Measurements from ENCODE around the gene LINGO1.
A peak's percentile ranks its signal among the peaks of the same experiment; 100 is the strongest.

Gene LINGO1

DNA sequence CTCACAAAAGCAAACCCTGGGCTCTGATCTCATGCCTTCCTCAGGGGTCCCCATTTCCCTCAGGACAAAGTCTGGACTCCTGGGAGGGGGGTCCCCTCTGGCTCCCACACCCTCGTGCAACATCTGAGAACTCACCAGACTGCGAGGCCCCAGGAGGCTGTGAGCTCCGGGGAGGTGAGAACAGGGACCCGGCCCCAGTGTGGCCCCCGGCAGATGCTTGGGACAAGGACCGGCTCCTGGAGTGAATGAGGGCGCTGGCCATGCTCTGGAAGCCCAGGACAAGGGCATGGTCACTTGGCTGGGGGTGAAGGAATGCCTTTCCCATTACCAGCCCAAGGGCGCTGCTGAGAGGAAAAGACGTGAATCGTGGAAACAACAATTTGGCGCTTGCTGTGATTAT is 48.0 kb downstream of the LINGO1 start:
- in situ Hi-C loops (cut with HindIII; ENCODE audit: low pct_ligation_motif_present, low sequenced_read_pairs): no loop called here
- TF ChIP-seq, protein P1, sequence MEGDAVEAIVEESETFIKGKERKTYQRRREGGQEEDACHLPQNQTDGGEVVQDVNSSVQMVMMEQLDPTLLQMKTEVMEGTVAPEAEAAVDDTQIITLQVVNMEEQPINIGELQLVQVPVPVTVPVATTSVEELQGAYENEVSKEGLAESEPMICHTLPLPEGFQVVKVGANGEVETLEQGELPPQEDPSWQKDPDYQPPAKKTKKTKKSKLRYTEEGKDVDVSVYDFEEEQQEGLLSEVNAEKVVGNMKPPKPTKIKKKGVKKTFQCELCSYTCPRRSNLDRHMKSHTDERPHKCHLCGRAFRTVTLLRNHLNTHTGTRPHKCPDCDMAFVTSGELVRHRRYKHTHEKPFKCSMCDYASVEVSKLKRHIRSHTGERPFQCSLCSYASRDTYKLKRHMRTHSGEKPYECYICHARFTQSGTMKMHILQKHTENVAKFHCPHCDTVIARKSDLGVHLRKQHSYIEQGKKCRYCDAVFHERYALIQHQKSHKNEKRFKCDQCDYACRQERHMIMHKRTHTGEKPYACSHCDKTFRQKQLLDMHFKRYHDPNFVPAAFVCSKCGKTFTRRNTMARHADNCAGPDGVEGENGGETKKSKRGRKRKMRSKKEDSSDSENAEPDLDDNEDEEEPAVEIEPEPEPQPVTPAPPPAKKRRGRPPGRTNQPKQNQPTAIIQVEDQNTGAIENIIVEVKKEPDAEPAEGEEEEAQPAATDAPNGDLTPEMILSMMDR (IDR thresholded peaks at IDR 0.05; ENCODE audit: low read depth, low read length, missing control alignments): no peak
- Histone ChIP-seq H3K27ac (no peak overlapping the region), H3K4me3 (ENCODE audit: low read depth, low read length) (no peak overlapping the region), H3K36me3 (replicated peaks) (no peaks in the 10 kb centered on the region), H3K27me3 (replicated peaks) (no peaks in the 10 kb centered on the region)
- DNase-seq: no peak

DNA sequence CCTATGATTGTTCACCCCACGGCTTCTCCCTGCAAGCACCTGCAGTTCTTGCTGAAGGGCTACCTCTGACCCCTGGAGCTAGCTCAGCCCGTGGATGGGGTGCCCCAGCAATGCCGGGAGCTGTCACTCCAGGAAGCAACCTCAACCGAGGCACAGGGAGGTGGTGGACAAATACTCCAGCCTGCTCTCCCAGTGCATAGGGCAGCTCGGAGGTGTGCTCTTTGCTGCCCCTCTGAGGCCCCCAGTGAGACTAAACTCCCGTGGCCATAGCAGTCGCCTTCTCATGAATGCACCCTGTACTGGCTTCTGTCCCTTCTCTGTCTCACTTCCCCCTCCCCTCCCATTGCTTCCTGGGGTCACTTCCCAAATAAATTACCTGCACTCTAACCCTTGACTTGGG is 48.5 kb downstream of the LINGO1 start:
- in situ Hi-C loops (cut with HindIII; ENCODE audit: low pct_ligation_motif_present, low sequenced_read_pairs): no loop called here
- no peaks in the 10 kb centered on the region for H3K27me3 ChIP-seq (replicated peaks)
- no peak for DNase-seq
- TF ChIP-seq, protein P1 (IDR thresholded peaks at IDR 0.05; ENCODE audit: low read depth, low read length, missing control alignments): peak; percentile 56
- H3K27ac ChIP-seq: no peak overlapping the region
- H3K4me3 ChIP-seq (ENCODE audit: low read depth, low read length): no peak overlapping the region
- H3K36me3 ChIP-seq (replicated peaks): no peaks in the 10 kb centered on the region

DNA sequence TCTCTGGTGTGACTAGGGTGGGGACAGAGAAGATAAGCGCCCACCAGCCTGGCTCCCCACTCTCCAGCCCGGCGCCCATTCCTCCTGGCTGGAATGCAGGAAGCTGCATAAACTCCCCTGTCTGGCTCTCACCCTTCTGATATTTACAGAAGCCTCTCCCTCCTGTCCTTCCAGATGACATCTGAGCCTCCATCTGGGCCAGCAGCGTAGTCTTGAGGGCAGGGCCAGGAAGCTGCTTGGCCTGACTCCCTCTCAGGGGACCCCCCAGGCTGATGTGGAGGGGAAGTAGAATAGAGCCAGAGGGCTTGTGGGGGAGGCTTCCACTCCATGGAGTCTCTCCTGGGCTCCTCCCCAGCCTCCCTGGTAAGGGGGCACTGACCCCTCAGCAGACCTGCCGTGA is 49.9 kb downstream of the LINGO1 start:
- in situ Hi-C loops (cut with HindIII; ENCODE audit: low pct_ligation_motif_present, low sequenced_read_pairs): no loop called here
- H3K27me3 ChIP-seq (replicated peaks): no peaks in the 10 kb centered on the region
- DNase-seq: no peak
- no peak overlapping the region for H3K4me3 ChIP-seq (ENCODE audit: low read depth, low read length)
- H3K27ac ChIP-seq: no peak overlapping the region
- no peaks in the 10 kb centered on the region for H3K36me3 ChIP-seq (replicated peaks)
- TF ChIP-seq, protein P1 (IDR thresholded peaks at IDR 0.05; ENCODE audit: low read depth, low read length, missing control alignments): no peak

DNA sequence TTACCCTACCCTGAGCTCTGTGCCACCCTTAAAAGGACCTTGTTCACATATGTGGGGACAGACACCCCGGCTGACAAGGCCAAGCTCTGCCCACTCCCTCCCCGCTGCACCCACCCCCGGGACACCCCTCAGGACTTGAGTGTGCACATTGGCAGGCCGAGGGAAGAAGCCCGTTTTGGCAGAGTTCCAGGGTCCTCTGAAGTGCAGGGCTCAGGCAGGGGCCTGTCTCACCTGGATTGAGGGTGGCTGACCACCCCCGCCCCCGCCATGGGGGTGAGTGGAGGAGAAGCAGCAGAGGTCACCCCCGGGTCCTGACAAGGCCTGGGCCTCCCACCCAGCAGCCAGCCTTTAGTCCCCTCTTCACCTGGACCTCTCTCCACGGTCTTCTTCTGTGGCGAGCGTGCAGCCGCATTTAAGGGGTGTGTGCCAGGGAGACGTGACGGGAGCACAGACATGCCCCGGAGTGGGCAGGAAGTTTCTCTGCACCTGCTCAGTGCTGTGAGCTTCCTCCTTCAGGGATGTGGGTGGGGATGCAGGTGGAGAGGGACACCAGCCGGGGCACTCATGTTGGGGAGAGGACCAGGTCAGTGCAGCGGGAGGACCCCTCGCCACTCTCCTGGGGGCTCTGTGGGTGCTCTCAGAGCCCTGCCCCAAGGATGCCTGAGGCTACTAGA is 50.7 kb downstream of the LINGO1 start:
- DNase-seq: no peak
- H3K27me3 ChIP-seq (replicated peaks): no peaks in the 10 kb centered on the region
- H3K27ac ChIP-seq: no peak overlapping the region
- no peaks in the 10 kb centered on the region for H3K36me3 ChIP-seq (replicated peaks)
- TF ChIP-seq, protein P1 (IDR thresholded peaks at IDR 0.05; ENCODE audit: low read depth, low read length, missing control alignments): no peak
- in situ Hi-C loops (cut with HindIII; ENCODE audit: low pct_ligation_motif_present, low sequenced_read_pairs): no loop called here
- no peak overlapping the region for H3K4me3 ChIP-seq (ENCODE audit: low read depth, low read length)

DNA sequence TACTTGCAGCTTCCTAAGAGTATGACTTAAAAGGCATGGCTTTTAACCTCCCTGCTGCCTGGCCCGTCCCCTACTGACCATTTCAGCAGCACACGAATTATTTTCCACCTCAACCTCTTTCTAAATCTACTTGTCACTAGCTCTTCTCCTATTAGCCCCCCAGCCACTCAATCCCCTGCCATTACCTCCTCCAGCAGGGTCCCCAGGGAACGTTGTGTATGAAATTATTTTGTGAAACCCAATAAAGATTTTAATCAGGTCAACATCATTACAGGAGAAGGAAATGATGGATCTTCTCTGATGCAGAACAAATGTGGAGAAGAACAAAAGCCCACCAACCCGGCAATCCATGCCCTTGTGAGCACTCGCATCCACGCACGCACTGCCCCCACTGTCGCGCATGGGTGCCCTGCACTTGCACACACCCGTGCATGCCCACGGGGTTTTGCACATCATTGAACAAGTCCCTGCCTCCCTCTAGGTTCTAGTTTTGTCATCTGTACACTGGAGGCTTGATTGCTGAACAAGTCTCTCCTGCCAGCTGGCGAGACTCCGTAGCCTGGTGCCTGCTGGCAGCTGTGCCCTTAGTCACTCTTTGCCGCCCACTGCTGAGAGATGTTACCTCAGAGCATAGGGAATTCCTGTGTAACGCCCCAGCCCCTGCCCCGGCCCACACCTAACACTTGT is 51.6 kb downstream of the LINGO1 start:
- TF ChIP-seq, protein P1 (IDR thresholded peaks at IDR 0.05; ENCODE audit: low read depth, low read length, missing control alignments): no peak
- Histone ChIP-seq H3K36me3 (replicated peaks) (no peaks in the 10 kb centered on the region), H3K27ac (no peak overlapping the region), H3K27me3 (replicated peaks) (no peaks in the 10 kb centered on the region), H3K4me3 (ENCODE audit: low read depth, low read length) (no peak overlapping the region)
- in situ Hi-C loops (cut with HindIII; ENCODE audit: low pct_ligation_motif_present, low sequenced_read_pairs): no loop called here
- no peak for DNase-seq

Data from brain microvascular endothelial cell (primary cell).